ENCODE measurements around the gene ZBTB21.
A peak's percentile ranks its signal among the peaks of the same experiment; 100 is the strongest.

The ZBTB21 gene

DNA sequence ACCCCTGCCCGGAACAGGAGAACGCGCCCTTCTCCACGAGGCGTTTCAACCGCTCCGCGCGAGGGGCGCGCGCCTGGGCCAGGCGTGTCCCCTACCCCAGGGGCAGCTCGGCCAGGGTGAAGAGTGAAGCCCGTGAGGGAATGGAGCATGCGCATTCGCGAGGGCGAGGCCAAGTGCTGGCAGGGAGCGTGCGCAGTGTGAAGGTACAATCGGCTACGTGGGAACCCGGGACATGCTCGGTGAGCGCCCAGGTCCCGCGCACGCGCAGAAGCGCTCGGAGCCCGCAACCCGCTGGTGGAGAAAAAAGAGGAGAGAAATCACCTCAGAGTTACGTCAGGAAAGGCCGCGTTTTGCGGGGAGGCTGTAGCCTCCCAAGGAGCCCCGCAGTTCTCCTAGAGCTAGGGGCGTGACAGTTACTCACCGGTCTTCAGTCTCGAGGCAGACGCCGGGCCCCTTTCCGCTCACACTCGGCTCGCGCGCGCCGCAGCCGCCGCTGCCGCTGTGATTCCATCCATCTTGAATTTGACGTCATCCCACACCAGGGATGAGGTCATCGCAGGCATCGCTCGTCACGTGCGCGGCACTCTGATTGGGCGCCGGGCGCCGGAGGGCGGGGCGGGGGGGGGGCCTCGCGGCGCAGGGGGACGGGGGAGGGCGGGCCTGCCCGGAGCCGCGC, at the start of gene ZBTB21:
Gene ZBTB21, minus strand, starts transcription at position 530 of the 676 bp plus-strand sequence. CDS start 16,265 bp downstream, outside the sequence.
- DNase-seq (ENCODE audit: low read depth): peak; percentile 98
- H3K4me3 ChIP-seq (ENCODE audit: low read length): peak within 1 kb of the TSS; percentile 70
- TF ChIP-seq, protein P1, sequence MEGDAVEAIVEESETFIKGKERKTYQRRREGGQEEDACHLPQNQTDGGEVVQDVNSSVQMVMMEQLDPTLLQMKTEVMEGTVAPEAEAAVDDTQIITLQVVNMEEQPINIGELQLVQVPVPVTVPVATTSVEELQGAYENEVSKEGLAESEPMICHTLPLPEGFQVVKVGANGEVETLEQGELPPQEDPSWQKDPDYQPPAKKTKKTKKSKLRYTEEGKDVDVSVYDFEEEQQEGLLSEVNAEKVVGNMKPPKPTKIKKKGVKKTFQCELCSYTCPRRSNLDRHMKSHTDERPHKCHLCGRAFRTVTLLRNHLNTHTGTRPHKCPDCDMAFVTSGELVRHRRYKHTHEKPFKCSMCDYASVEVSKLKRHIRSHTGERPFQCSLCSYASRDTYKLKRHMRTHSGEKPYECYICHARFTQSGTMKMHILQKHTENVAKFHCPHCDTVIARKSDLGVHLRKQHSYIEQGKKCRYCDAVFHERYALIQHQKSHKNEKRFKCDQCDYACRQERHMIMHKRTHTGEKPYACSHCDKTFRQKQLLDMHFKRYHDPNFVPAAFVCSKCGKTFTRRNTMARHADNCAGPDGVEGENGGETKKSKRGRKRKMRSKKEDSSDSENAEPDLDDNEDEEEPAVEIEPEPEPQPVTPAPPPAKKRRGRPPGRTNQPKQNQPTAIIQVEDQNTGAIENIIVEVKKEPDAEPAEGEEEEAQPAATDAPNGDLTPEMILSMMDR (IDR thresholded peaks at IDR 0.05; ENCODE audit: insufficient read depth, low read depth, low read length, missing control alignments): no peak

DNA sequence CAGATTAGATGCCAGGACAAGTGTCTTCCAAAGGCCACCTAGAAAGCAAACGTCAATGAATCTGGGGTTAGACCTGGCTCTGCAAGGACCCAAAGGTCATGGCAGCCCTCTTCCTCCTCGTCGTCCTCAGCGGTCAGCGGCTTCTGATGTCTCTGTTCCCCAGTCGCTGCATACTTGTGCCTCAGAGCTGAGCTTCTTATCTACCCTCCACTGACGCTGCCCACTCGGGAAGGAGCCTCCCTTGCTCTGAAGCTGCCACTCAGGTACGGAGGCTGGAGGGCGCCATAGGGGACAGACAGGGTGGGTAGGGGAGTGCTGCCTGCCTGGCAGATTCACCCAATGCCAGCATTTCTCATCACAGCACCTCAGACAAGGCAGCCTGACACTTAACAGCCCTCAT, 49.6 kb upstream of the ZBTB21 start:
- DNase-seq (ENCODE audit: low read depth): no peak
- H3K4me3 ChIP-seq (ENCODE audit: low read length): no peak overlapping the region
- TF ChIP-seq, protein P1 (IDR thresholded peaks at IDR 0.05; ENCODE audit: insufficient read depth, low read depth, low read length, missing control alignments): no peak

DNA sequence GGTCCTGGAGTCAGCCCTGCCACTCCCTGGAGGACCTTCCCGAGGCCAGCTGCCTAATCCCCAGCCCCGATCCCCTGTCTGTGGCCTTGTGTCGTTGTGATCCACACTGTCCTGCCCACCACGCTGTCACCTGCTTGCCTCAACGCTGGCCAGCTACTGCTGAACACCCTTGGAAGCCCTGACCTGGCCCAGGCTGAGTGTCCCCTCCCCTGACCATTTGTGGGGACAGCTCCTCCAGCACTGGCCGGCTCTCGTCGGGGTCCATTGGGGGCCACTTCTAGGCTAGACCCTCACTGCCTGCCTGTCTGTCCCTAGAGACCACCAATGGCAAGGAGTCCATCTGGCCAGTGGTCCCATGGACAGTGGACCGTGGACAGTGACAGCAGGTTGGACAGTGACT, 49.0 kb upstream of the ZBTB21 start:
- DNase-seq (ENCODE audit: low read depth): no peak
- TF ChIP-seq, protein P1 (IDR thresholded peaks at IDR 0.05; ENCODE audit: insufficient read depth, low read depth, low read length, missing control alignments): no peak
- H3K4me3 ChIP-seq (ENCODE audit: low read length): no peak overlapping the region

DNA sequence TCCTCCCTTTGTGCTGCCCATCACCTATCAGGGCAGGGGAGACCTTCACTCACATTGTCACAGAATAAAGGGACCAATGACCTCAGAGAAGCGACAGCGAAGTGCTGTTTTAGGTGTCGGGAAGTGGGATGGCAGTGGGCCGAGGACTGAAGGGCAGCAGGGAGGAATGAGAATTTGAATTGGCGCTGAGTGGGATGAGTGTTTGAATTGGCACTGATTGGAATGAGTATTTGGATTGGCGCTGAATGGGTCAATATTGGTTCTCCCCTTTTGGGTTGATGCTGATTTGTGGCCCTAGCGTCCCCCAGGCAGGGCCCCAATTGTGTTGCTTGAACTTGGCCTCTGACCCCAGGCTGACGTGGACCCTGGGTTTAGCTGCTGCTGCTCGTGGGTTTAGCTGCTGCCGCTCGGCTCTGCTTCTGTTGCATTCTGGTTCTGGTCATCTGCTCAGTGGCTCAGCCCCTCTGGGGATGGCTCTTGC, 48.5 kb upstream of the ZBTB21 start:
- TF ChIP-seq, protein P1 (IDR thresholded peaks at IDR 0.05; ENCODE audit: insufficient read depth, low read depth, low read length, missing control alignments): no peak
- H3K4me3 ChIP-seq (ENCODE audit: low read length): no peak overlapping the region
- no peak for DNase-seq (ENCODE audit: low read depth)

DNA sequence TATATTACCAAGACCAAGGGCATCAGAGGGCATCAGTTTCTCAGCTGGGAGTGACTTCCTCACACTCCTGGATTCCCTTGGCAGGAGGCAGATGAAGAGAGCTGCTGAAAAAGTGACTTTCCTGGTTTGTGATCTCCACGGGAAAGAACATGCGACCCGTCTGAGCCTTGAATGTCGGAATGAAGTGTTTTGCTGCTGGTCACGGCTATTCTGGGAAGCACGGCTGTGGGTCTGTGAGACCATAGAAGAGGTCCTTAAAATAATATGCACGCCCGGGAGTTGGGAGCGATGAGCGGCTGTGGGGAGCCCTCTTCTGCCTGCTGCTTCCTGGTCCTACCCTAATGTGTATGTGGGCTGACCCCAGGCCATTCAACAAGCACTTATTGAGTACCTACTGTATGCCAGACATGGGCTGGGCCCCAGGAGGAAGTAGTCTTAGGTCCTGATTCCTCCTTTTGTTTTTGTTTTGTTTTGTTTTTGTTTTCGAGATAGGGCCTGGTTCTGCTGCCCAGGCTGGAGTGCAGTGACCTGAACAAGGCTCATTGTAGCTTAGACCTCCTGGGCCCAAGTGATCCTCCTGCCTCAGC, 47.8 kb upstream of the ZBTB21 start:
- TF ChIP-seq, protein P1 (IDR thresholded peaks at IDR 0.05; ENCODE audit: insufficient read depth, low read depth, low read length, missing control alignments): no peak
- DNase-seq (ENCODE audit: low read depth): no peak
- H3K4me3 ChIP-seq (ENCODE audit: low read length): no peak overlapping the region

DNA sequence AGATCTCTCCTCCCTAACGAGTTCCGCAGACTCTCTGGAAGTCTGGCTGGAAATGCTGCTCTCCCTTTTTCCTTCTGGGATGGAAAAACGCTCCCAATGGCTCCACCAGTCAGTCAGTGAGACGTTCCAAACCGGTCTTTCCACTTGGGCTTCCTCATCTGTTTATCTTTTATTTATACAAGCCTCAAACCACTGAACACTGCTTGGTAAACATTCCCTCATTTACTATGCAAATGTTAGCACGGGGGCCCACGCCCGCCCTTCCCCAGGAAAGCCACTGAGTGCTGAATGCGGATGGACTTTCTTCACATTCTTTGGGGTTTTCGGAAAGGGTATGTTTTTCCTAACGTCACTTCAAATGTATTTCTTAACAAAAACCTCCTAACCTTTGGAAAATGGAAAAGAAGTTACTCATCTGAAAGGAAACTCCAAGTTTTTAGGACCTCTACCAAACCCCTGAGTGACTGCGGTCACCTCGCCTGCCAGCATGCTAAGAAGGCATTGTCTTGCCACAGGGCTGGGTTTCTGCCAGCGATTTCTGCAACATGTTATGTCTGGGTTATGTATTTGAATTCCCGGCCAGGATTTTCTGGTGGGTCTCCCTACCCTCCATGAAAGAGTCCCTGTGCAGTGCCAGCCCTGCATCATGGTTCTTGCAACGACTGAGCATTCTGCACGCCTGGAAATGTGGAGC, 47.0 kb upstream of the ZBTB21 start:
- TF ChIP-seq, protein P1 (IDR thresholded peaks at IDR 0.05; ENCODE audit: insufficient read depth, low read depth, low read length, missing control alignments): no peak
- peak; percentile 88 for DNase-seq (ENCODE audit: low read depth)
- no peak overlapping the region for H3K4me3 ChIP-seq (ENCODE audit: low read length)

Data from epithelial cell of esophagus (primary cell).